ENCODE measurements around the gene POMT1.

The POMT1 gene

DNA sequence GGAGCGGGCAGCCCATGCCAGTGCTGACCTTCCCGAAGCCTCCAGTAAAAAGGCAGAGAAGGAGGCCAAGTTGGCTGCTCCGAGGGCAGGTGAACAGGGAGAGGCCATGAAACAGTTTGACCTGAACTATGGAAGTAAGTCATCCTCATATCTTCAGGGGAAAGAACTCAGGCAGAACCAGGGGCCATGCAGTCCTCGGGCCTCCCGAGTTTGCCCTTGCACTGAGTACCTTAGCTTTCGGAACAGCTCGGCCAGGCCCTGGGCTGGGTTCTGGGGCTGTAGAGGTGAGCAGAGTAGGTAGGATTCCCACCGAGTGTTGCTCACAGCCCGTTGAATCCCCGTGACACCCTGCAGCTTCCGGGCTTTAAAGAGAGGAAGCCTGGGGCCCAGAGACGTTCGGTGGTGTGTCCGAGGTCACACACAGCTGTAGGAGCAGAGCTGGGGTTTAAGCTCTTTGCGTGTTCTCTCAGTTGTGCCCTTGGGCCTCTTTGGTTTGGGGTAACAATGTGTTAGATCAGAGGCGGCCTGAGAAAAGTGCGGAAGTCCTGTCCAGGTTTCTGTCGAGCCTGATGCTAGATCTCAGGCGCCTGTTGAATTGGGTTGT lies 24.8 kb upstream of the POMT1 start:
- no peak for DNase-seq

DNA sequence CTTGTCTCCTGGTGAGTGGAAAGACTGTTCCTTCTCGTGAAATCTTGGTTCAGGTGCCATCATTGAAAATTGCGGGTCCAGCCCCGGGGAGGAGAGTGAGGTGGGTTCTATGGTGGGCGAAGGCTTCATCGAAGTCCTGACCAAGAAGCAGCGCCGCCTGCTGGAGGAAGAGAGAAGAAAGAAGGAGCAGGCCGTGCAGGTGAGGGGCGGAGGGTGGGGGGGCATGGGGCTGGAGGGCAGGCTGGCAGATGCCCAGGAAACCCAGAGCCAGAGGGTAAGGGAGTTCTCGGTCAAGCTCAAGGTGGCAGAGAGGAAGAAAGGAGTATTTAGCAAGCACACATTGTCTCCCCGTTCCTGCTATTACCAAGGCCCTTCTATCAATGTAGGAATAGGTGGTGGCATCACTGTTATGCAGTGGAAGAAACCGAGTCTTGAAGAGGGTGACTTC lies 24.3 kb upstream of the POMT1 start:
- peak; percentile 35 for DNase-seq

DNA sequence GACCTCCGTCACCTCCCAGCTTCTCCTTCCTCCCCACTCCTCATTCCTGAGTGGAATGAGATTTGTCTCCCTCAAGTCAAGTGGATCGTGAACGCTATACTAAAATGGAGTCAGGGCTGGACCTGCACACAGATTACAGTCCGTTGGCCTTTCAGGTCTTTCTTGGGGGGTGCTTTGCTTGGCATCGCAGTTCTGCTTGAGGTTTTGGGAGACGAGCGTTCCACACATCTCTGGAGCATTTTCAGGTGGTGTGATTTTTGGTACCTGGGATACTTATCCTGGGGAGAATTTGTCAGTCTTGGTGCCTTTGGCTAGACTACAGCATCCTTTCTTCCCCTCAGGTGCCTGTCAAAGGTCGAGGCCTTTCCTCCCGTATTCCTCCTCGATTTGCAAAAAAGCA lies 23.8 kb upstream of the POMT1 start:
- no peak for DNase-seq

DNA sequence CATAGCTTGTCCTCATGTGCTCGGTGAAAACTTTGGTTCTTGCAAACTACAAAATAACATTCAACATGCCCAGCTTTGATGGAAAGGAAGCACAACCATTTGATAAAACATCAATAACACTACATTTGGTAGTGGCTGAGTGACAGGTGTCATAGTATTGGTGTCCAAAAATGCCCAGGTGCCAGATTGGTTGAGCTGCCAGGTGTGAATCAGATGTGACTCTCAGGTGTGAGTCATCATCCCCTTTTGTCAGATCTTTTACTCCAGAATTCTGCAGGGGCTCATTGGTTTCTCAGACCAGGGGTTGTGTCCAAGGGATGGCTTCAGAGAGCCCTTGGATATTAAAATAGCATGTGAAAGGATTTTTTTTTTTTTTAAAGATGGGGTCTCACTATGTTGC lies 22.5 kb upstream of the POMT1 start:
- no peak for DNase-seq

DNA sequence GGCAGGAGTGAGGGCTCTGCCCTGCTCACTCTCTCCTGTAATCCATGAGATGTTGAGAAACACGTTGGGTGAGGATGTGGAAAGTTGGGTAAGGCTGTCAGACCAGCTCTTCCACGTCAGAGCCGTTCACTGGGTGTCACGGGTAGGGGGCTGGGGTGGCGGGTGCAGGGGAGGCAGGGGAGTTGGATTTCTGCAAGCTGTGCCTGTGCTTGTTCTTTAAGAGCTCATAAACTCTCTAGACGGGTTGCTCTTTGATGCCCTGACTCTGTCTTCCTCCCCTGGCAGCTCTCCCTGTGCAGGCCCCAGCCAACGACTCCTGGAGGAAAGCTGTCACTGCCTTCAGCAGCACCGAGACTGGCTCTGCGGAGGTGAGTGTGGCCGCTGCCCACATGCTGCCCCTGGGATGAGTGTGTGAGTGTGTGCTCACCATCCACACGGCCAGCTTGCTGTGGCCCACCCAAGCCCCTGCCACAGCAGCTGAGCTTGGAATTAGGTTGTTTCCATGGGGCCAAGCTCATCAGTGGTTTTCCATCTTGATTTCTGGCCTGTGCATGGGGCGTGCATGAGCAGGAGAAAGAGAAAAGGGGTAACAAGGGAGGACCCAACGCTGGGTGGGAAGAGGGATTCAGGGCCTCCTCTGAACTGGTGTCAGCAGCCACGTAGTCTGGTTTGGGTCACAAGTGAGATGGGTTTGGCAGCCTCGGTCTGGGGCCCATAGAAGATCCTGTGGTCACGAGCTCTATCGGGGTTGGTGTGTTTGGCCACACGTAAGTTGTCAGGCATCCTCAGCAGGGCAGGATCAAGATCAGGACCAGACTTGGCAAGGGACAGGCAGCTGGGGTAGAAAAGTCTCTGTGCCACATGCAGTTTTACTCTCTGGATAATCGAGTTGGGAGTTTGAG lies 21.0 kb upstream of the POMT1 start:
- no peak for DNase-seq

DNA sequence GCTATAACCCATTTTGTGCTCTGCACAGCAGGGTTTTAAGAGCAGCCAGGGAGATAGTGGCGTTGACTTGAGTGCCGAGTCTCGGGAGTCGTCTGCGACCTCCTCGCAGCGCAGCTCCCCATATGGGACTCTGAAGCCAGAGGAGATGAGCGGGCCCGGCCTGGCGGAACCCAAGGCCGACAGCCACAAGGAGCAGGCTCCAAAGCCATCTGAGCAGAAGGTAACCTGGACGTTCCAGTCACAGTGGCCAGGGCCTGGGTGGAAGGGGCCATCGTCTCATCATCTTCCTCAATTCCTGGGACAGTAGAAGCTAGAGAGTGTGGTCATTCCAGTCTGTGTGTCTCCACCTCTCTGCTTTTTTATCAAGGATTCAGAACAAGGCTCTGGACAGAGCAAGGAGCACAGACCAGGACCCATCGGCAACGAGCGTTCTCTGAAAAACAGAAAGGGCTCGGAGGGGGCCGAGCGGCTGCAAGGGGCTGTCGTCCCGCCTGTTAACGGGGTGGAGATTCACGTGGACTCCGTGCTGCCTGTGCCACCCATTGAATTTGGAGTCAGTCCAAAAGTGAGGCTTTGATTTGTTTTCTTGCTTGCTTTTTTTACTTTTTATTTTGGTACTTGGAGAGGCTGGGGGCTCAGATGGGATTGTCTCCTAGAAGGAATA lies 20.2 kb upstream of the POMT1 start:
- no peak for DNase-seq

DNA sequence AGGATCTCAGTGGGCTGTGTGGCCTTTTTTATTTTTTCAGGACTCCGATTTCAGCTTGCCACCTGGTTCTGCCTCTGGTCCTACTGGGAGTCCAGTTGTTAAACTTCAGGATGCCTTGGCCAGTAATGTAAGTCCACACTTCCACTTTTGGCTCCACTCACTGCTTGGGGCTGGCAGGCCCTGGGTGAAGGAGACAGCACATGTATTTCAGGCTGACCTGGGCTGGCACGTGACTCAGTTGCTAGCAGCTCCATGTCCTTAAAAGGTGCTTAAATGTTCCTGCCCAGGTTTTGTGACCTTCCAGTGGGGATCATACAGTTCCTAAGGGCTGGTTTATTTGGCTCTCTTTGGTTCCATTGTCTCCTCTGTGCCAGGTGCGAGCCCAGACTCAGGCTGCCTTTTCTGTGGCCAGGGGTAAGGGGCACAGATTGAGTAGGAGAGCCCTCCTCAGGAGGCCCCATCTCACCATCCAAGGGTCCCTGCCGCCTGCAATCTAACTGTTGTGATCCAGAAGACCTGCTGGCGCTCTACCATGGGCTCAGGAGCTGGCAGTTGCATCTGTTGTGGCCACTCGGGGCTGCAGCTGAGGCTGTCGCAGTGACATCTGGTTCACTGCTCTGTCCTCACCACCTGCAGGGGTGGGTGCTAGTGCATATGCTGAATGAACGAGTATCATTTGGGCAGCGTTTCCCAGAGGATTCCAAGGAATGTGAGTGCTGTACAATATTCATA lies 19.2 kb upstream of the POMT1 start:
- DNase-seq: no peak

DNA sequence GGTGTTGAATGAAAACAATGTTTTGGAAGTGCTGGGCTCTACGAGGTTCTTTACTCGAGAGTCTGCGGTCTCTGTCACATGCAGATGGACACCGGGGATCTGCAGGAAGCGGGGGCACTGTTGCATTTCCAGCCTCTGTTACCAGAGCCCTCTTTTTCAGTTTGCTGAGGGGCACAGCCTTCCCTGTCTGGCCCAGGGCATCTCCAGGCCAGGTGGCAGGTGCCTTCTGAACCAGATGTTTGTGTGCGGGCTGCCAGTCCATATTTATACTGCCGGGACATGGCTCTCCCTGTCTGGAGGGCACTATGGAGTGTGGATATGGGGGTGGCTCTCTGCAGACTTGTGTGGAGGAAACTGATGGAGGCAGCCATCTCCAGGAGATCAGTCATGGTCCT lies 18.7 kb upstream of the POMT1 start:
- DNase-seq: no peak

DNA sequence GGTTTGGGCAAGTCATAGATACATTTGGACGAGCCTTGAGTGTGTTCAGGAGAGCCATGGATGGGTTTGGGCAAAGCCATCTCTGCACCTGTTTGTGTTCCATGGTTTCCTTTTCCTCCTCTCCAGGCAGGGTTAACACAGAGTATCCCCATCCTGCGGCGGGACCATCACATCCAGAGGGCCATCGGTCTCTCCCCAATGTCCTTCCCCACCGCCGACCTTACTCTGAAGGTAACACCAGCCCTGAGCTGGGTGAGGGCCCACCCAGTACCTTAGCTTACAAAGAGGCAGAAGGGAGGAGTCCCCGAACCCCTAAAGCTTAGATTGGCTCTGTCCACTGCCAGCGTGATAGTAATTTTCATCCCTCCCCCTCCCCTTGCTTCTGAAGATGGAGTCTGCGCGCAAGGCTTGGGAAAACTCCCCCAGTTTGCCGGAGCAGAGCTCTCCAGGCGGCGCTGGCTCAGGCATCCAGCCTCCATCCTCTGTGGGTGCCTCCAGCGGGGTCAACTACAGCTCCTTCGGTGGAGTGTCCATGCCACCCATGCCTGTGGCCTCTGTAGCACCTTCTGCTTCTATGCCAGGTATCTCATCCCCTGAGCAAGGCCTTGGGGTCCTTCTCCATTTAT lies 18.0 kb upstream of the POMT1 start:
- DNase-seq: no peak

DNA sequence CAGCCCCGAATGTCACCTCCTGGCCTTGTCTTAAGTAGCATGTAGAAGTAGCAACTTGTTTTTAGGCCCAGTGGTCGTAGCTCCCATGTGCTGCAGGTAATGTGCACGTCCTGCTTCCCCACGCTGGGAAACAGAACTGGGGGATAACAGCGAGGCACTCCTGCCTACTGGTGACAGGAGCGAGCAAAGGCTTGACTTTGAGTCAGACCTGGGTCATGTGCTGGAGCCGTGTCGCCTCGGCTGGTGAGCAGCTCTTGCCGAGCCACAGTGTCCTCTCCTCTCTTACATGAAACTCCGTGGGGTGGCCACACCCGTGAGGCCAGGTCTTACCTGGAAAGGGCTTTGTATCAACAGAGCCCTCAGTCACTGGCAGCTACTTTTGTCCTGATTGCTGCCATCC lies 17.5 kb upstream of the POMT1 start:
- no peak for DNase-seq

DNA sequence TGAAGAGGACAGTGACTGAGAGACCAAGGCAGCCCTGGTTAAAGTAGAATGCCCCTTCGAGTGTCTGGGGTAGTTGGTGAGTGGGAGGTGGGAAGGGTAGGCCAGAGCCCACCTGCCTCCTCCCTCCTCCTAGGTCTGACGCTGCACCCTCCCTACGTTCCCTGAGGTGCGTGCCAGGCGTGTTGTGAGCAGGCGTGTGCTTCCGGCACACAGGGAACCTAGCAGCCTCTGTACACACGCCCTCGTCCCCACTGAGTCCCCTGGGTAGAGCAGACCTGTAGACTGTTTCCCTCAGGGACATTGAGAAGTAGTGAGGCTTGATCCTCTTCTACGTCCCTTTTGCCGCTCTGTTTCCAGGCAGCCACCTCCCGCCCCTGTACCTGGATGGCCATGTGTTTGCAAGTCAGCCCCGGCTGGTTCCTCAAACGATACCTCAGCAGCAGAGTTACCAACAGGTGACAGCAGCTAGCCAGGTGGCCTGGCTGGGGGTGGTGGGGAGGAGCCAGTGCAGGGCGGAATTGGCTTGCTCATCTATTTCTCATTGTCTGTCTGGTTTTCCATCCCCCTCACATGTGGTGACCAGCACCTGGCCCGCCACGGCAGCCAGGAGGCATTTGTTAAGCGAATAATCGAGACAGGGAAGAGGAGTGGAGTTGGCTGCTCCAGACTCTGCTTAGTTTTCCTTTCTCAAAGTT lies 16.8 kb upstream of the POMT1 start:
- DNase-seq: no peak

DNA sequence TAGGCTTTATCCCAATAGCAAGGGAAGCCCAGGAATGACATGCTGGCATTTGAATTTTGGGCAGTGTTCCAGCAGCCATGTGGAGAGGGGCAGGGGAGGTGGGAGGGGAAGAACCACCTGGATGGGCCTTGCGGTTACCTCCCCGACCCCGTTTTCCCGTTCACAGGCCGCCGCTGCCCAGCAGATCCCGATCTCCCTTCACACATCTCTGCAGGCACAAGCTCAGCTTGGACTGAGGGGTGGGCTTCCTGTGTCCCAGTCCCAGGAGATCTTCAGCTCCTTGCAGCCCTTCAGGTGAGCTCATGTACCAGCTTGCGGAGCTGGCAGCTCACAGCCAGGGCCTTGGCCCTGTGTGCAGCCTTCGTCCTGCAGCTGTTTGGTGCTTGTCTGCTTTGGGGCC lies 15.7 kb upstream of the POMT1 start:
- no peak for DNase-seq

DNA sequence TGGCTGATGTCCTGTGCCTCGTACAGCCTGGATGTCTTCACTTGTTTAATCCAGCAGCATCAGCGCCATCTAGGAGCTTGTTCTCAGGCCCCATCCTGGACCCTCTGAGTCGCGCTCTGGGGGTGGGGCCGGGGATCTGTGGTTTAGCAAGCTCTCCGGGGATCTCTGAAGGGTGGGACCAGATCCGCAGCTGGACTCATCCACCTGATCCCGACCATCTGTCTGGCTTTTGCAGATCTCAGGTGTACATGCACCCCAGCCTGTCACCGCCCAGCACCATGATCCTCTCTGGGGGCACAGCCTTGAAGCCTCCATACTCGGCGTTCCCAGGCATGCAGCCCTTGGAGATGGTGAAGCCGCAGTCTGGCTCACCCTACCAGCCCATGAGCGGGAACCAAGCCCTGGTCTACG lies 15.1 kb upstream of the POMT1 start:
- no peak for DNase-seq

DNA sequence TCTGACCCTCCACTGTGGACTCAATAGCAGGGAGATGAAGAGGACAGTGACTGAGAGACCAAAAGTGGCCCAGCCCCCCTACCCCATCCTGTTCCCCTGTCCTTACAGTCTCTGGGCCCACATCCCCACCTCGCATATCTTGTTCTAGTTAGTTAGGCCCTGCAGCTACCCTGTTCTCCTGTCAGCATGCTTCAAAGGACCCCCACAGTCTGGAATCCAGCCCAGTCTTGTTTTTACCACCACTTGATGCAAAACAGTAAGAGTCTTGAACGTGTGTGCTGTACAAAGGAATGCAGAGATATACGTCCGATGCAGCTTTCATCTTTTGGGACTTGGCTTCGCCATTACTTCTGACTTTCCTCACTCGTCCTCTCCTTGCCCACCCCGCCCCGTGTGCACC lies 12.2 kb upstream of the POMT1 start:
- no peak for DNase-seq

DNA sequence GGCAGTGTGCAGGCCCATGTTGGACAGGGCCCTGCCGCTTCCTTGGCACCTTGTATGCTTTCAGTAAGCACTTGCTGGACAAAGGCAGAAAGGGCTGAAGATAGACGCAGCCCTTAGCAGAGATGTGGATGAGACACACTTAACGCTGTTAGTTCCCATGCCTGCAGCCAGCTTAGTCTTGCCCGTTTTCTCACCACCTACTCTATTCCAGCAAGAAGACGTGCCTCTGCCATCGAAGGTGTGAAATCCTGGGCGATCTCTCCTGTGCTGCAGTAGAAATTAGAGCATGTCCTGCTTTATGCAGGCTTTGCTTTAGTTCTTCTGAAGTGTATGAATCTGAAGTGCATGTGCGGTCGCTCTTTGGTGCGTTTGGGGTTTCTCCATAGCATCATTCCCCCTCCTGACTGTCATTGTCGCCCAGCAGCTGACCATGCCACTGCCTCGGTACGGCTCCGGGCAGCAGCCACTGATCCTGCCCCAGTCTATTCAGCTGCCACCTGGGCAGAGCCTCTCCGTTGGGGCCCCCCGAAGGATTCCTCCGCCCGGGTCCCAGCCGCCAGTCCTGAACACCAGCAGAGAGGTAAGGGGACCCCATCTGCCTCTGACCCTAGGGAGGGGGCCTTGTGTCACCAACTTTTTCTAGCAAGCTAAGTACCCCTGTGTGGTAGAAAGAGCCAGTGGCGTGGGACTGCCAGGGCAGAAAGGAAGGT lies 11.6 kb upstream of the POMT1 start:
- DNase-seq: no peak

DNA sequence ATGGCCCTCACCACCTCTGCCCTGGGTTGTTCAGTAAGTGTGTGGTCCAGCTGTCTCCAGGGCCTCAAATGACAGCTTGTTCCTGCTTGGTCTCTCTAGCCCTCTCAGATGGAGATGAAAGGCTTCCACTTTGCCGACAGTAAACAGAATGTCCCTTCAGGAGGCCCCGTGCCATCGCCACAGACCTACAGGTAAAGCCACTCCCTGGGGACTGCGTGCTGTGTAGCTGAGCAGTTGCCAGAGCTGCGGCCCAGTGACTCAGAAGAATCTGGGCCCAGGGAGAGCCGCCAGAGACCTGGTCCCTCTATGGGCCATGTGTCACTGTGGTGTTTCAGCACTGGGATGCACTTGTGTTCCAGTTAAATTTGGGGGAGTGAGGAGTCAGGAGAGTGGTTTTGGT lies 10.6 kb upstream of the POMT1 start:
- DNase-seq: no peak

DNA sequence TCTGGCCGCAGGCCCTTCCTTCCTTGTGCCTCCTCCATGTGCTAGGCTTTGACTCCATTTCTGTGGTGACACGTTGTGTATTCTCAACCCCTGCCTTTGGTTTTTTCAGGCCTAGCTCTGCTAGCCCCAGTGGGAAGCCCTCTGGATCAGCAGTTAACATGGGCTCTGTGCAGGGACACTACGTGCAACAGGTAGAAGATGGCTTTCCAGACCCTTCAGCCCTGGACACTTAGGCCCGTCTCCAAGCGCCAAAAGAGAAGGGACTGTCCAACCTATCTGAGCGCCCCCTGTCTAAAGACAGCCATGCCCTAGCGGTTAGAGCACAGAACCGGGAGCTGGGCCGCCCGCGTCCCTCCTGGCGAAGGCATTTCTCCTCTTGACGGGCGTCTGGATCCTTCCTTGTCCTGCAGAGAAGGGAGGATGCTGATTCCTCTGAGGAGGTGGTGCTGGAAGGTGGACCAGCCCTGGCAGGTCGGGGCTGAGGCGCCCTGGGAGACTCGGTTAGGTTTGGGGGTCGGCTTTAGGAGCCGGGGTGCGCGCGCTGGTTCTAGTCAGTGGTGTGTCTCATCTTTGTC lies 8.3 kb upstream of the POMT1 start:
- DNase-seq: no peak

DNA sequence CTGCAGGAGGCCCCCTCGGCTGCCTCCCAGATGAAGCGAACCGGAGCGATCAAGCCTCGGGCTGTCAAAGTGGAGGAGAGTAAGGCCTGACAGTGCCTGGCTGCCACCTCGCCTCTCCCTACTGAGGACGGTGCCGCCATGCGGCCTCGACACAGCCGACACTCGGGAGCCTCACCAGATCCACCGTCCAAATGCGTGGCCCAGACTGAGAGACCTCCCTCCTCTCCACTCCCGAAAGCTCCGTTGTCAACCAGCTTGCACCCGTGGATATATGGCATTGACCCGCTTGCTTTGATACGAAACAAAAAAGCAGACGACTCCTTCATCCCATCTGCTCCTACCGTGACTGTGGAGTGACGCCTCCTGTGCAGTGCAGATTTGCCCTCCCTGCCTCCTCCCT lies 6.9 kb upstream of the POMT1 start:
- DNase-seq: no peak

DNA sequence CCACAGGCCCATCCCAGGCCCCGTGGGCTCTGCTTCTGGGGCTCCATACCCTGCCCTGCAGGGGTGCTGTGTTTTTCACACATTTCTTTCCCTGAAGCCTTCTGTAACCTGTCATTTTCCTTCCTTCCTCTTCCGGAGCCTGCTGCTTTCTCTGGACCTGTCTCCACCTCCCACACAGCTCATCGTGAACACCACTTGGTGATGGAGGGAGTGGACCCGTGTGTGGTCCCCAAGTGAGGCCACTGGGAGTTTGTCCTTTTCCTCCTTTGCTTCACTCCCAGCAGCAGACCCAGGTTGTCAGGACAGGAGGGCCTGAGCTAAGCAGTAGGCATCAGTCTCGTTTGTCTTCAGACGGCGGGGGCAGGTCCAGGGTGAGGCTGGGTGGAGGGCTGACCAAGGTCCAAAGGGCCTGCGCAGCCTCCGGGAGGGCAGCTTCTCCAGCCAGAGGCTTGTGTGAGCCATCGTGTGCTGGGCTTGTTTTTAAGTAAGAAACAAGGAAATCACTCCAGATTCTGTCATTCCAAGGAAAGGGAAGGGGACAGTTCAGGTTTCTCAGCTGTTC lies 5.8 kb upstream of the POMT1 start:
- no peak for DNase-seq

DNA sequence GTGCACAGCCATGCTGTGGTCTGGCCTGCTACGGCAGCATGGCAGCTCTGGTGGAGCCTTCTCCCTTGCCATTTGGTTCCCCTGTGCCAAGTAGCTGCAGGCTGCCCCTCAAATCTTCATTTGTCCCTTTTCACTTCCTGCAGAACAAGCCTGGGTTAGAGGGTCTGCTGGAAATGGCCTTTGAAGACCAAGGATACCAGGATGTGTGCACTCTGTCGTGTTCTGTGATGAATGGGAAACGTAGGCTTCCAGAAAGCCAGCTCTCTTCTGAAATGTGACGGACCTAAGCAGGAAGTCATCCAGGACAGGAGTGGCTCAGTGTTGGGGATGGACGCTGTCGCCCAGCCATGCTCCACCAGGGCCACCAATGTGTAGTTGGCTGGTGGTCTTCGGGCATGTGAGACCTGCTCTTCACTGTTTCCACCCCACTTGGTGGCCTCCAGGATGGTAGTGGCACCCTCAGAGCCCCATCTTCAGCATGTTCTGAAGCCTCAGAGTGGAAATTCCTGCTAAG lies 3.4 kb upstream of the POMT1 start:
- DNase-seq: no peak

DNA sequence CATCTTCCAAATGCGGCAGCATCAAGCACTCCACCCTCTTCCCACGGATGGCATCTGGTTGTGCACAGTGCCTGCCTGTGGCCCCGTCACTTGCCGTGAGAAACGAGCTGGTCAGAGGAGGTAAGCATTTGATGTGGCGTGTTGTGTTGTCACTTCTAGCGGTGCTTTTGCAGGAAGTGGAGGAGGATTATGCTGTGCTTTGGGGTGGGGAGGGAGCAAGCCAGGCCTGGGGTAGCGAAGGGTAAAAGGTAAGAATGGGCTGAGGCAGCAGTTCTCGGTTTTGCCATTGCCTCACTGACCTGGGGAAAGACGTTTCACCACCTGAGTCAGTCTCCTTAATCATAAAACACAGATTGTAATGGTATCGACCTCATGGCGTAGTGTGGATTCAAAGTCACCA lies 2.3 kb upstream of the POMT1 start:
- no peak for DNase-seq
